GM12892 (cell line): Measurements from ENCODE around the gene DCUN1D2.
"Not testable (repeated sequence)": the region's sequence is repeated elsewhere in the genome, so short reads cannot be mapped to it uniquely, and the experiment has no call there.

ENCODE experiments used
- POLR2A ChIP-seq: IDR thresholded peaks from 2 replicates; pipeline ENCODE4 v1.6.1; 2011; ENCODE audit warnings: low read depth, low read length, control low read depth
- TAF1 ChIP-seq: IDR thresholded peaks from 2 replicates; pipeline ENCODE4 v1.6.1; 2011; ENCODE audit warnings: low read depth, mild to moderate bottlenecking, control low read depth, low read length, borderline replicate concordance

- not testable (repeated sequence) for TF ChIP-seq TAF1, POLR2A
Observed at GRCh38 chr13:113435907-113436306, 54.6 kb downstream of the DCUN1D2 start.
